Immature natural killer cell (primary cell): ENCODE results near the gene C9orf50. TPM values are rescaled to one million over a fixed set of nuclear protein-coding genes. Genes with fewer than 3 reads are reported as not detected.

Experiments
- DNase-seq, 3 donors: peaks; one replicate each; pipeline ENCODE4 v3.0.0; 2022; ENCODE audit warnings: mixed read lengths in 1 of 3
- H3K27ac Mint-ChIP-seq, 6 donors: one replicate each; pipeline ENCODE4 v1.8.0; 2020; ENCODE audit warnings: mixed read lengths in 6 of 6, mild to moderate bottlenecking in 5 of 6, inconsistent platforms in 4 of 6, moderate library complexity in 3 of 6
- H3K27me3 Mint-ChIP-seq, 3 donors: one replicate each; pipeline ENCODE4 v1.8.0; 2020 to 2021; ENCODE audit warnings: low read depth in 3 of 3, mild to moderate bottlenecking in 3 of 3, mixed read lengths in 3 of 3, moderate library complexity in 3 of 3, inconsistent platforms in 1 of 3
- H3K36me3 Mint-ChIP-seq, 3 donors: one replicate each; pipeline ENCODE4 v1.8.0; 2020; ENCODE audit warnings: mixed read lengths in 3 of 3, inconsistent platforms in 2 of 3, mild to moderate bottlenecking in 2 of 3
- H3K4me1 Mint-ChIP-seq, 2 donors: one replicate each; pipeline ENCODE4 v1.8.0; 2020; ENCODE audit warnings: inconsistent platforms in 2 of 2, mild to moderate bottlenecking in 2 of 2, mixed read lengths in 2 of 2, moderate library complexity in 1 of 2
- H3K4me3 Mint-ChIP-seq, 5 donors: one replicate each; pipeline ENCODE4 v1.8.0; 2020; ENCODE audit warnings: mild to moderate bottlenecking in 5 of 5, mixed read lengths in 5 of 5, inconsistent platforms in 3 of 5, moderate library complexity in 3 of 5
- H3K9me3 Mint-ChIP-seq, 6 donors: one replicate each; pipeline ENCODE4 v1.8.0; 2020; ENCODE audit warnings: mild to moderate bottlenecking in 6 of 6, mixed read lengths in 6 of 6, inconsistent platforms in 4 of 6, moderate library complexity in 3 of 6
- polyA plus RNA-seq, 3 donors: library from polyadenylated mRNA; unstranded; fragments of 300-500 nt; fragmentation: Illumina TruSeq; gene quantifications; one replicate each; pipeline ENCODE4 v1.2.3, GENCODE V29; 2021

C9orf50 gene
- polyA plus RNA-seq, 3 donors from 2014 or later = not detected

- no peaks in the 10 kb centered on the region for H3K36me3 Mint-ChIP-seq
- peaks cover 37 to 46% of the 10 kb centered on the region in 2 donors for H3K4me1 Mint-ChIP-seq
- no peaks in the 10 kb centered on the region for H3K9me3 Mint-ChIP-seq
- peak overlapping the region; percentile 7 to 46 (median 24) for H3K4me3 Mint-ChIP-seq
- DNase-seq = no peak
- H3K27me3 Mint-ChIP-seq = peaks cover 4 to 12% (median 5%) of the 10 kb centered on the region in 3 donors
- H3K27ac Mint-ChIP-seq = peak overlapping the region; percentile 25 to 93 (median 82)
These were observed 12.1 kb downstream of the C9orf50 start for GRCh38 chr9:129608561-129609481.

DNA sequence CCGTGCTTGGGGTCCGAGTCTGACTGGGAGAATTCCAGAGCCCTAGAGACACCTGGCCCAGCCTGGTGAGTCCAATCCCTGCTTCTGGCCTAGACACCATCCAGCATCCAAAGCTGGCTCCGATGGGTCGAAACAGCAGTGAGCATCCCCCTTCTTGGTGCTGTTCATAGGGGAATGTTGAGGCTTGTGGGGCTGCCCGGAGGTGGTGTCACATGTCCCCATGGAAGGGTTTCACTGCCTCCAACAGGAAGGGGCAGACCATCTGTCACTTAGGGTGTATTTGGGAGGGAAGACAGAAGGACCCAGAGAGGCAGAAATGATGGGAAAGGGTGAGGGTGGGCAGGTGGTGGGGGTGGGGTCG lies 13.9 kb downstream of the C9orf50 start:
- Mint-ChIP-seq H3K9me3 (no peaks in the 10 kb centered on the region), H3K4me3 (no peak overlapping the region), H3K4me1 (peaks cover 38 to 46% of the 10 kb centered on the region in 2 donors), H3K36me3 (no peaks in the 10 kb centered on the region), H3K27ac (peak overlapping the region in 5 of 6 donors; percentile 41 to 90 (median 80)), H3K27me3 (peaks cover 4 to 10% (median 6%) of the 10 kb centered on the region in 3 donors)
- no peak for DNase-seq

DNA sequence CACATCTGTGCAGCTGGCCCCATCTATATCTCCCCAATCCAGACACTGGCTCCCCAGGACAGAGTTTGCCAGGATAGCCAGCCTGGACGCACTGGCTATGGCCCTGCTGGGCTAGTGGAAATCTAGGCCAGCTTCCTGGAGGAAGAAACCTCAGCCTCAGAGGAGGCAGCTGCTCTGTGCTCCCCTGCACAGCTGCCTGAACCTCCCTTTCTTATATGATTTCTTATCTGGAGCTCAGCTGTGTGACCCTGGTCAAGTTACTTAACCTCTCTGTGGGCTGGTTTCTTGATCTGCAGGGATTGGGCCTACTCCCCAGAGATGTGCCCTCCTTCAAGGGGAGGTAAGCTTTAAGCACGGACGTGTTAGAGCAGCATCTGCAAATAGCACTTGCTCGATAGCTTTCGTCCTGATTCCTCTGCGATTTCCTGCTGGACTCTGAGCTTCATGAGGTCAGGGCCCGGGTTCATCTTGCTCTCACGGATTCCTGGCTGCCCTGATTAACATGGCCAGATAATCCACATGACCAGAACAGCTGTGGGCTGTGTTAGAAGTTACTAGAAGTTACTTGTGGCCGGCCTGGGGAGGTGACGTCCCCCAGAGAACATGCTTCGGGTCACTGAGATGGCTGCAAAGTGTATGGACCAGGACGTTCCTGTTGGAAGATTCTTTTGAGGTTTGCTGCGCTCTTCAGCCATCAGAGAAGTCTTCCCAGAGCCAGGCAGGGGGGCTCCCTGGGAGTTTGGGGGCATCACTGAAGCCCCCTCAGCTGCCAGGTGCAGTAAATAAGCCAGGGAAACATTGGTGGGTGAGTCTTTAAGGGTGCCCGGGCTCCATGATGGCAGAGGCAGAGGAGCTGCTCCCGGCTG lies 14.5 kb downstream of the C9orf50 start:
- Mint-ChIP-seq H3K27ac (peak overlapping the region in 5 of 6 donors; percentile 34 to 90 (median 48)), H3K4me3 (peak overlapping the region in 1 of 5 donors; percentile 7), H3K9me3 (no peaks in the 10 kb centered on the region), H3K4me1 (peaks cover 38 to 46% of the 10 kb centered on the region in 2 donors), H3K27me3 (peaks cover 4 to 10% (median 6%) of the 10 kb centered on the region in 3 donors), H3K36me3 (no peaks in the 10 kb centered on the region)
- DNase-seq = no peak

GRCh38 chr9:129604766-129605163 lies 16.1 kb downstream of the C9orf50 start:
- H3K27me3 Mint-ChIP-seq = peaks cover 4 to 6% (median 4%) of the 10 kb centered on the region in 3 donors
- DNase-seq = no peak
- peak overlapping the region; percentile 41 to 82 (median 75) for H3K27ac Mint-ChIP-seq
- H3K4me3 Mint-ChIP-seq = peak overlapping the region in 3 of 5 donors; percentile 30 to 41 (median 40)
- H3K4me1 Mint-ChIP-seq = peaks cover 32 to 38% of the 10 kb centered on the region in 2 donors
- H3K9me3 Mint-ChIP-seq = no peaks in the 10 kb centered on the region
- H3K36me3 Mint-ChIP-seq = no peaks in the 10 kb centered on the region

DNA sequence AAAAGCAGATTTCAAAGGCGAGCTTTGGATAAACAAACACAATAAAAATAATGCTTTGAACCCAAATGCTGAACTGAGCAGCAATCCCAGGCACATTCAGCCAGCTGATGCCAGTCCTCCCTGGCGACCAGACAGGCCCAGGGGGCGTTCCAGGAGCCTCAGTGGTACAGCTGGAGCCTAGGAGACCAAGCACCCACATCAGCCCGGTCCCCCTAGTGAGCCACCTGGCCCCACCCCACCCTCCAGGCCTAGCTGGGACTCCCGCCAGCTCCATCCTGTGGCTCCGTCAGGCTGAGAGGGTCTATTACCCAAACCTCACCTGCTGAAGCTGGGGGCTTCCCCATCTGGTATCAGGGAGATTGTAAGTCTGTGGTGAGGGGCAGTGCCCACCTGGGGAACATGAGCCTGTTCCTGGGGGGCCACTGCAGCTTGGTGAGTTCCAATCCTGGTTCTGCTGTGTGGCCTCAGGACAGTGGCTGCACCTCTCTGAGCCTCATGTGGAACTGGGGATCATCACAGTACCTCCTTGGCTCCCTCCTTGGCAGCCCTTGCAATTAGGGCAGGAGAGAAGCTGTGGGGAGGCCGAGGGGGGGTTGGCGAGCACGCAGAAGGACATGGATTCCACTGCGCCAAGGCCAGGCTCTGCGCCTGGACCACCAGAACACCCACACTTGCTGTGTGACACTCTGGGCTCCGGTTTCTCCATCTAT lies 16.7 kb downstream of the C9orf50 start:
- peaks cover 2 to 3% (median 2%) of the 10 kb centered on the region in 3 donors for H3K27me3 Mint-ChIP-seq
- H3K9me3 Mint-ChIP-seq = no peaks in the 10 kb centered on the region
- DNase-seq = no peak
- H3K27ac Mint-ChIP-seq = peak overlapping the region in 5 of 6 donors; percentile 40 to 81 (median 64)
- H3K4me1 Mint-ChIP-seq = peaks cover 30 to 34% of the 10 kb centered on the region in 2 donors
- peak overlapping the region in 1 of 5 donors; percentile 40 for H3K4me3 Mint-ChIP-seq
- H3K36me3 Mint-ChIP-seq = no peaks in the 10 kb centered on the region

DNA sequence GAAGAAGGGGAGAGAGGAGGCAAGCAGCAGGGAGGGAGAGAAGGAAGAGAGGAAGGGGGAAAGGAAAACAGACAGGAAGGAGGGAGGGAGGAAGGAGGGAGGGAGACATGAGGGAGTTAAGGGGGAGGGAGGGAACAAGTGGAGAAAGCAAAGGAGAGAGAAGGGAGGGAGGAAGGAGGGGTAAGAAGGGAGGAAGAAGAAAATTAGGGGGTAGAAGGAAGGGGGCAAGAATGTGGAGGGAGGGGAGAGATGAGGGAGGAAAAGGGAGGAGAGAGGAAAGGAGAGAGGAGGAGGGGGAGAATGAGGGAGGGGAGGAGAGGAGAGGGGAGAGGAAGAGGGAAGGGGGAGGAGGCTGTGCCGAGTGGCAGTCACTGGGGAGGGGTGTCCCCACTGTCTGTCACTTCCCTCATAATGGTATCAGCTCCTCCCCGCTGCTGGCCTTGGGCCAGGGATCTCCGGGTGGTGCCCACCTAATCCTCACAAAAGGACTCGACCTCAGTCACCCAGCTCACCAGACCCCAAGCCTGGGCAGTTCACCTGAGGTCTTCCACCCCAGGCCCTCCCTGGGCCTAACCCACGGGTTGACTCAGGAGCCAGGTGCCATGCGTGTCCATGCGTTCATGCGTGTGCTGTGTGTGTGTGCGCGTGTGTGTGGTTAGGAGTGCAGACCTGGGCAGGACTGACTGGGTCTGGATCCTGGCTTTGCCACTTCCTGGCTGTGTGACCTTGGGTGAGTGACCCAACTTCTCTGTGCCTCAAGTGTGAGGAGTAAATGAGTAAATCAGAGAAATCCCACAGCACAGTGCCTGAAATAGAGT lies 18.1 kb downstream of the C9orf50 start:
- H3K9me3 Mint-ChIP-seq = no peaks in the 10 kb centered on the region
- no peaks in the 10 kb centered on the region for H3K36me3 Mint-ChIP-seq
- peak overlapping the region in 2 of 6 donors; percentile 74 to 75 for H3K27ac Mint-ChIP-seq
- peak in 1 of 3 donors; percentile 30 for DNase-seq
- H3K4me3 Mint-ChIP-seq = no peak overlapping the region
- H3K27me3 Mint-ChIP-seq = peaks cover 2 to 9% (median 9%) of the 10 kb centered on the region in 3 donors
- peaks cover 26 to 33% of the 10 kb centered on the region in 2 donors for H3K4me1 Mint-ChIP-seq

- Mint-ChIP-seq H3K27me3 (peaks cover 2 to 9% (median 7%) of the 10 kb centered on the region in 3 donors), H3K4me1 (peaks cover 19 to 24% of the 10 kb centered on the region in 2 donors), H3K27ac (no peak overlapping the region), H3K9me3 (no peaks in the 10 kb centered on the region), H3K36me3 (no peaks in the 10 kb centered on the region), H3K4me3 (no peak overlapping the region)
- no peak for DNase-seq
These were observed 19.7 kb downstream of the C9orf50 start for GRCh38 chr9:129601082-129601674.

DNA sequence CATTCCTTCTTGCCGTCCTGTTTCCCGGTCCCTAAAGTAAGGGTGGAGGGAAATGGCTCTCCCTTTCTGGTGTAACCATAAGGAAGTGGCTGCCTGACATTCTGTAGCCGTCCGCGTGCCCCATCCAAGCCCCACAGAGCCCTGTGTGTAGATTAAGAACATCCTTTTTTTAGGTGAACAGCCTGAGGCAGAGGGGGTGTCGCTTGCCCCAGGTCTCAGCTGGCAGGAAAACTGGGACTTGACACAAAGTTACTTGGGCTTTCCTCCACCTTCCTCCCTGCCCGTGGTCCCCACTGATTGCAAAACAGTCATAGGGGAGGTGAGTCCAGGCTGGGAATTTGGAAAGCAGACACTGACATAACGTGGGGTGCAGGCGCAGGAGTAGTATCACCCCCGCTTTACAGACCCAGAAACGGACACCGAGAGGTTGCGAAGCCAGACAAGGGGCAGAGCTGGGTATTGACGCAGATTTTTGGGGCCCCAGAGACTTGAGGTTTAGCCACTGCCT lies 22.8 kb downstream of the C9orf50 start:
- DNase-seq = no peak
- H3K27me3 Mint-ChIP-seq = peaks cover 2 to 11% (median 7%) of the 10 kb centered on the region in 3 donors
- peak overlapping the region; percentile 41 to 72 (median 54) for H3K4me3 Mint-ChIP-seq
- no peaks in the 10 kb centered on the region for H3K36me3 Mint-ChIP-seq
- H3K4me1 Mint-ChIP-seq = peaks cover 12 to 17% of the 10 kb centered on the region in 2 donors
- no peaks in the 10 kb centered on the region for H3K9me3 Mint-ChIP-seq
- peak overlapping the region in 2 of 6 donors; percentile 12 to 32 for H3K27ac Mint-ChIP-seq

- H3K9me3 Mint-ChIP-seq = no peaks in the 10 kb centered on the region
- H3K36me3 Mint-ChIP-seq = no peaks in the 10 kb centered on the region
- peaks cover 11 to 17% of the 10 kb centered on the region in 2 donors for H3K4me1 Mint-ChIP-seq
- H3K4me3 Mint-ChIP-seq = peak overlapping the region; percentile 41 to 72 (median 54)
- peaks cover 2 to 9% (median 7%) of the 10 kb centered on the region in 3 donors for H3K27me3 Mint-ChIP-seq
- peak overlapping the region in 1 of 6 donors; percentile 32 for H3K27ac Mint-ChIP-seq
- DNase-seq = peak; percentile 27 to 55 (median 36)
These were observed 23.4 kb downstream of the C9orf50 start for GRCh38 chr9:129597355-129598088.

DNA sequence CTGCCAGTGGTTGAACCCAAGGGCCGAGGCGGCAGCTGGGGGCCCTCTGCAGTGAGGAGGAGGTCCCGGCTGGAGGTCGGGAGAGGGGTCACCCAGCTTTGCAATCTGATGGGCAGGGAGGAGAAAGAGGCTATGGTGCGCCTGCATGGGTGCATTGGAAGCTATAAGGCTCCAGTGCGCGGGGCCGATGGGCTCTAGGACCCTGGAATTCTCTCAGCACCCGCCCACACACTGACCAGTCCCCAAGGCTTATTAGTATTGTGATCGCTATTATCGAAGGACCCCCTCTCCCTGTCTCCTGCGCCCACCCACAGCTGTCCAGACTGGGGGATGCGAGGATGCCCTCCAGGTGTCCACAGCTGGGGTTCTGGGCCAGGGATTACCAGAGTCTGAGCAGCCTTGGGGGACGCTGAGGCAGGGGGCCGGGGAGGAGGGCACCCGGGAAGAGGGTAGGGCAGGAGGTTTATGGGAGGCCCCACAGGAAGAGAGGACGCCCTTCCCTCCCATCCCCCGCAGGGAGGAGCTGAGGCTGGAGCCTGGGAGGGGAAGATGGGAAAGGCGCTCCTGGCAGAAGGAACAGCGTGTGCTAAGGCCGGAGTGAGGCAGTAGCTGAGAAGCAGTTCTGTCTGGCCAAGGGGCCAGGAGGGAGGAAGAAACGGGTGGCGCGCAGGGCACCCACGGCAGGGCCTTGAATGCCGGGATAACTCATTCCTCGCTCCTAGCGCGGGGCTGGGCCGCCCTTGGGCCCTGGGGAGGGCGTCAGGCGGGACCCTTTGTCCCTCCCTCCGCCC lies 24.2 kb downstream of the C9orf50 start:
- H3K27ac Mint-ChIP-seq = no peak overlapping the region
- H3K9me3 Mint-ChIP-seq = no peaks in the 10 kb centered on the region
- DNase-seq = no peak
- no peaks in the 10 kb centered on the region for H3K36me3 Mint-ChIP-seq
- peak overlapping the region in 2 of 5 donors; percentile 13 to 63 for H3K4me3 Mint-ChIP-seq
- H3K27me3 Mint-ChIP-seq = peaks cover 2 to 12% (median 7%) of the 10 kb centered on the region in 3 donors
- peaks cover 11 to 17% of the 10 kb centered on the region in 2 donors for H3K4me1 Mint-ChIP-seq
